OCI-M2 (cell line): ENCODE data around the gene PM20D1.

Experiments used
- DNase-seq: peaks from one replicate; lab custom pipeline; 2025; ENCODE audit not compliant: unreplicated experiment; lab: John Stamatoyannopoulos, UW

Gene PM20D1

GRCh38 chr1:205809942-205810345, 40.0 kb downstream of the PM20D1 start:
- DNase-seq, result no peak

GRCh38 chr1:205809469-205809868, 40.5 kb downstream of the PM20D1 start:
- DNase-seq, result no peak

DNA sequence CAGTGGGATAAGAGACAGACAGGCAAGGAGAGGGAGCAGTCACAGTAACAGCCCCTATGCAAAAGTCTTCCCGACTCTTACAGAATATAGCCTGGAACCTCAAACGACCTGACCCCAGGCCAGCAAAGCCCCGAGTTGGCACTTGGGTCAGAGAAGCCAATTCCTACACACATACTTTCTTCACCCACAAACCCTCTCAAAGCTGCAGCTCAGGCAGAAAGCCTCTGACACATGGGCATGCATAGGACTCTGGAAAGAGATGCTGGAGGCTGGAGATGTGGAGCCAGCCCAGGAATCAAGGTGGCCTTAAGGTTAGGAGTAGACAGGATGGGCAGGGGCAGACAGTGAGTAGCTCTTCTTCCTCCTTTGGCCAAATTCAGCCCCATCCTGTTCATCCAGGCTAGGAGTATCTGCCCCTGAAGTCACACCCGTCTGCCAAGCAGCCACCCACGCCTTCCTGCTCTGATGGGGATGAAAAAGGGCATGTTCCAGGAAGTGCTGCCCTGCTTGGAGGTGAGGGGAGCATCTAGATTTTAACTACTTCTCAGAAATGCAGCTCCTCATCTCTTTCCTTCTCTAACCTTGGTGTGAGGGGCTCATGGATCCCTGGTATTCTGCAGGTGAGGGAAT, 44.7 kb downstream of the PM20D1 start:
- no peak for DNase-seq

GRCh38 chr1:205804605-205805004, 45.3 kb downstream of the PM20D1 start:
- DNase-seq, result no peak

DNA sequence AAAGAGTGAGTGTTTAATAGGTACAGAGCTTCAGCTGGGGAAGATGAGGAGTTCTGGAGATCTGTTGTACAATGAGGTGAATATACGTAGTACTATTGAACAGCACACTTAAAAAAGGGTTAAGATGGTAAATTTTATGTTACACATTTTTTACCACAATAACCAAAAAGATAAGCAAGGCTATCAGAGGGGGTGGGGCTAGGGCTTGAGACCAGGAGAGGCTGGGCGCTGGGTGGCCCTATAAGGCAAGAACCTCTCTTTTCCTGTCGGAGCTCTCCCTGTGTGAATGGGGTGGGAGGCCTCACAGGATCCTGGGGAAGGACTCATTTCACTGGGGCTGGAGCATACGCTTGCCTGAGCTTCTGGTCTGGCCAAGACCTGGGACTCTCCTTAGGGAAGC, 45.9 kb downstream of the PM20D1 start:
- DNase-seq, result no peak

DNA sequence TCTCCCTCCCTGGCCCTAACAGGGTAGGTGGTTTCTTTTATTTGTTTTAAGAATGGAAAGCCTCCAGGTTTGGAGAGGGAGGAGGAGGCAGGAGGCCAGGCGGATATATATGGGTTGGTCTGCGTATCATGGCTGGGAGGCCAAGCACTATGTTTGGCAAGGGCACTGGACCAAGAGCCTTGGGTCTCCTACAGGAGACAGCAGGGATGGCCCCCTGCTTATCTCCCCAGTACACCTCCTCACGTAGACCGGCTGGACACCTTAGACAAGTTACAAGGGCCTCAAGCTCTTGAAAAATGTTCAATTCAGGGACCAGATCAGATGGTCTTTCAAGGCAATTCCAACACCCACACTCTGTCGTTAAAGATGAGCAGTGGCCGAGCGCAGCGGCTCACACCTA, 47.9 kb downstream of the PM20D1 start:
- no peak for DNase-seq

DNA sequence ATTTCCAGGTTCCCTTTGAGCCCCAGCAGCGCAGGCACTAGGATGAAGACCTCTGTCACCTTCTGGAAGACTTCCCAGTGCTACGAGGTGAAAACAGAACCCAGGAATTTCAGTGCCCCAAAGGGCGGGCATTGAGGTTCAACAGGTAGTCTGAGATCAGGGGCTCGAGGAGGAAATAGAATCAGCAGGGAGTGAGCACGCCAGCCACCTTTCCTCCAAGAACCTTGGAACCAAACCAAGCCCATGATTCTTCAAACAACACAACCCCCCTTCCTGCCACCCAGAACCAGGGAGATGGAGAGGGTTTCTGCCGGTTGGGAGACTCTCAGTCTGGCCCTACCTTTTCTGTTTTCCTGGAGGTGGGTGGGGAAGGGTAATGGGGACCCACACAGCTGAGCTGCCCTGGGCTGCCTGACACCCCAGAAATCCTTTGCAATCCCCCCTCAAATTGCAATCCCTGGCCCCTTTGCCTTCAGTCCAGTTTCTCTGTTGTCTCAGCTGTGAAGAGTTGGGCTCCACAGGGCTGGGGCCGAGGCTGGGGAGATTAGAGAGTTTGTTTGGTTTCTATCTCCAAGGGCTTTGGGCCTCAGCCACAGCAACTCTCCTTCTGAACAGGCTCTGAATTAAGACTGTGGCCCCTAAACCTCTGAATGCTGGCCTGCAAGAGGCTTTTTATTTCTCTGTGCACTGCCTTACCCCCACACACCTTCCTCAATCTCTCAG, 48.8 kb downstream of the PM20D1 start:
- no peak for DNase-seq

DNA sequence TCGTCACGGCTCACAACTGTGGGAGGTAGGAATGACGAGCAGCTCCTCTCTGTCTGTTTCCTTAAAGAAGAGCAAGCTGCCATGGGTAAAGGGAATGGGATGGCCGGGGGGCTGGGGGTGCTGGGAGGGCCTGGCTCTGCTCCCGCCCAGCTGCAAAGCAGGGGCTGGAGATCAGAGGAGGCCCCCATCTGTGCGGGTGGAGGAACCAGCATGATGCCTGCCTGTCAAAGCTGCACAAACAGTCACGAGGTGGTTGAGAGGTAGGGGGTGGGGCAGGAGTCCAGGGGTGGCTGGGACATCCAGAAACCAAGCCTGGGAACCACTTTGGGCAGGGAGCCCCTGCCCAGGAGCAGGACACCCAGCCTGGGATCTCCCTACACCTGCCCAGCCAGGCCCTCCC, 49.5 kb downstream of the PM20D1 start:
- no peak for DNase-seq

DNA sequence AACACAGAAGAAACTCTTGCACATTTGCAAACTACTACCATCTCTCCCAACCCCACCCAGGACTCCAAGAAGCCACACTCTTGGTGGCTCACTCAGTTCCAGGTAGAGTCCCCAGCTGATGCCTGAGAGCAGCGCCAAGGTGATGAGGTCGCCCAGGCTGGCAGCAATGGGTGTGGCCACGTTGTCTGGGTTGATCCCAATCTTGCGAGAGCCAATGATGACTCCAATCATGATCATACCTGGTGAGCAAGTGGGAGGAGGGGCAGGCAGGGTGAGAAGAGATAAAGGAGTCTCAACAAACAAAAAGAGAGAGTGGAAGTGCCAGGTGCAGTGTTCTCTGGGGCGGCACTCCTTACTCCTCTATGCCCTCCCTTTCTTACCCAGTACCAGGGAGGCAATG, 51.4 kb downstream of the PM20D1 start:
- no peak for DNase-seq

DNA sequence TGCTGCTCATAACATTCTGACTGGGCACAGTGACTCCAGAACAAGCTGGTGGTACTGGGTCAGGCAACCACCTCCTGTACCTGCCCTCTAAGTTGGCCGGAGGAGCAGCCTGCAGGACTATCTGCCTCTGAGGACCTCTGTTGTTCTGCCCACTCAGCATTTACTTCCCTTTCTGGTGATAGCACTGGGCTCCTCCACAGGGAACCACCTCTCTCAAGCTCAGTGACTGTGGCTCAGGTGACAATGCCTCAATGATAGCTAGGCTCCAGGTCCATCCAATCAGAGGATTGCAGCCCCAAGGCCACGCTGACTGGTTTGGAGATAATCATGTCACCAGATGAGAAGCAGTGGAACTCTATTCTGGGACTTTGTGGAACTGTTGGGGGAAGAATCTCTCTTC, 52.8 kb downstream of the PM20D1 start:
- no peak for DNase-seq

DNA sequence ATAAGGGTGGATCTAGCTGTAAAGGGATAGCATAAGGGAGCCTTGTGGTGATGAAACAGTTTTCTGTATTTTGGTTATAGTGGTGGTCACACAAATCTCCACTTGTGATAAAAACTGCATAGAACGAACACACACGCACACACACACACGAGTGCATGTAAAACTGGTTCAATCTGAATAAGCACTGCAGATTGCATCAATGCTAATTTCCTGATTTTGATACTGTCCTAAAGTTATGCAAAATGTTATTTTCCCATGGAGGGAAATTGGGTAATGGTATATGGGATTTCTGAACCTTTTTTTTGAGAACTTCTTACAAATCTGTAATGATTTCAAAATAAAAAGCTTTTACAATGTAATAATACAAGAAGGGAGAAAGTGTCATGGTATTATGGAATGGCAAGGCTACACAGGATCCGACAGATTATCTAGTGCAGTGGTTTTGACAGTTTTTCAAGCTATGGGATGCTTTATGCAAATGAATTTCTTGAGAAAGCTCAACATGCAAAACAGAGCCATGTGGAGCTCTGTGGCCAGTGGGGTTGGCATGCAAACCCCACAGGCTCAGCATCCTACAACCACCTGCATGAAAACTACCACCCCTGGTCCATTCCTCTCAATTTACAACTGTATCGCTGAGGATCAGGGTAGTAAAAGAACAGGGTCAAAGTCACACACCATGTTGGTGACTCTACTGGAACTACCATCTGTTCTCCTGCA, 55.8 kb downstream of the PM20D1 start:
- DNase-seq, result no peak

- DNase-seq, result no peak
These were observed 56.8 kb downstream of the PM20D1 start for GRCh38 chr1:205792961-205793673.

- no peak for DNase-seq
These were observed 57.5 kb downstream of the PM20D1 start for GRCh38 chr1:205792481-205792881.

DNA sequence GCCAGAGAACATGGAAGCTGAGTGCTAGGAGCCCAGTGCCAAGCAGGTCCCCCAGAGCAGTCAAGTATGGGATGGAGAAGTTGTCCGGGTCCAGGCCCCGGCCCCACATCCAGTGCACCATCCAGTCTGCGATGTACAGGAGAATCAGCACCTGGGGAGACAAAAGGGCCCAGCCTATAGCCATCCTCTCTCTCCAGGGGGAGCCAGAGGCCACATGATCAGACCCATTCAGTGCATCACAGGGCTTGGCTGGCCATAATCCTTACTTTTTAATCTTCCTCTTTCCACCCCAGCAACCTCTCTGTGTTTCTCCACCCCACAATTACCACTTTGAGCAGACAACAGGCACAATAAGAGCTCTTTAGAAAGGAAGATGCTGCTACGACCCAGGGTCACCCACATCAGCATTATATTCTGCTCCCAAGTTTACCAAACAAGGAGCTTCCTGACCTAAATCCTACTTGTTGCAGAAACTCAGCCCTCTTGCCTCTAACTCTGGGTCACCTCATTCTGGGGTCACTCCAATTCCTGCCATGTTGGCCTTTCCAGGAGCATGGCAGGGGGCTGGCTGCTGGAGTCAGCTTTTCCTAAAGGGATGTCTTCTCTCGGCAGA, 58.3 kb downstream of the PM20D1 start:
- DNase-seq, result no peak

DNA sequence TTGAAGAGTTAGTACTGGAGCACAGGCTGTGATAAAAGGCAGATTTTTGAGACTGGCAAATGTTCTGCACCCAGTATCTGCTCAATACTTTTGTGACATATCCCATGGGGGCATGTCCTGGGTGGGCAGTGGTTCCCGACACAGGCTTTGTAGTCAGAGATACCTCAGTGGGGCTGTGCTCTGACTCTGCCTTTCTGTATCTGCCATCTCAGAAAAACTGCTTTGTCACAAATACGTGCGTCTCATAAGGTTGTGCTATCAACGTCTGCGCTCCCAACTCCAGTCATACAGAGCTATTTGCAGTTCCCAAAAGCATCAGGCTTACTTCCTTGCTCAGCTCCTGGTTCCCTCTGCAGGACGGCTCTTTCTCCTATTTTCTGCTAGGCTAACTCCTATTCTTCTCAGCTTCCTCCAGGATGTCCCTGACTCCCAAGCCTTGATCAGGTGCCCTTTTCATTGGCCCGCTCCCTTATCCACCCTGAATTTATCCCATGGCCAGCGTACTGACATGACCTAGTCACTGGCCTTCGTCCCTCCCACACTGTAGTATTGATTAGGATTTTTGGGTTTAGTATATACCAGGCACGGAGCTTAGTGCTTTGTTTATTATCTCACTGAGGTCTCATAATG, 62.5 kb downstream of the PM20D1 start:
- no peak for DNase-seq

- DNase-seq, result no peak
These were observed 63.3 kb downstream of the PM20D1 start for GRCh38 chr1:205786601-205787000.

GRCh38 chr1:205785446-205785845, 64.5 kb downstream of the PM20D1 start:
- DNase-seq, result no peak

GRCh38 chr1:205783904-205784303, 66.0 kb downstream of the PM20D1 start:
- DNase-seq, result no peak

GRCh38 chr1:205783433-205783795, 66.5 kb downstream of the PM20D1 start:
- no peak for DNase-seq

DNA sequence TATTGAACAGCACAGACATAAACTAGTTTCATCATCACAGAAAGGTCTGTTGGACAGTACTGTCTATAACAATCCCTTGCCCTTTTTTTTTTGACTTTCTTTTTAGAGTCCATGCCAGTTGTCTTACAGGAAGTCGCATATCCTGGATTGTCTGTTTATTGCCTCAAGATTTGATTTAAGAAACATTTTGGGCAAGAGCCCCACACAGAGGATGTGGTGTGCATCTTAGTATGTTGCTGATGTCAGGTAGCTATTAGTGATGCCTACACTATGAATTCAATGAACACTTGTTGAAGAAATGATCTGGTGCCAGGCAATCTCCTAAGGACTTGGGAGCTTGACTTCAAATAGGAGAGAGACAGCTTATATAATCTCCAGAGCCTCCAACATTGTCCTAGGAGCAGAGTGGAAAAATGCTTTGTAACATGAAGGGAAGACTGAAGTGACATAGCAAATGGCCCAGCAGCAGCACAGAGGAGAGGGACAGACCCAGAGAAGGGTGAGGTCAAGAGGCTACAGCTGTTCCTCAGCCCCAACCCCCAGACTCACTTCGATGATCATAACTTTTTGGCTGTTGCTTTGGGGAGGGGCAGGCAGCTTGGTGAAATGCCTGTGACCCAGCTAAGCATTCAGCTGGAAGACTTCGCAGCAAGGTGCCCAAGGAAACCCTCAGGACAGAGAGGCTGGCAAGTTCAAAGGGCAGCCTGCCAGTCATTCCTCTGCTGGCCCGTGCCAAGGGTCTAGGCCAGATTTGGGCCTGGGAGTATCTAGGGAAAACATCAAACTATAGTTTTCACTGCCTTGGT, 67.1 kb downstream of the PM20D1 start:
- no peak for DNase-seq
